ENCODE data around the gene DERA.
"Not testable (repeated sequence)": the region's sequence is repeated elsewhere in the genome, so short reads cannot be mapped to it uniquely, and the experiment has no call there.

The DERA gene

GRCh38 chr12:16008421-16008824, 97.3 kb downstream of the DERA start:
- peak; percentile 31 for DNase-seq (ENCODE audit: low read depth)

- peak; percentile 89 for DNase-seq (ENCODE audit: low read depth)
Measured at GRCh38 chr12:16012117-16012516, 101.0 kb downstream of the DERA start.

DNA sequence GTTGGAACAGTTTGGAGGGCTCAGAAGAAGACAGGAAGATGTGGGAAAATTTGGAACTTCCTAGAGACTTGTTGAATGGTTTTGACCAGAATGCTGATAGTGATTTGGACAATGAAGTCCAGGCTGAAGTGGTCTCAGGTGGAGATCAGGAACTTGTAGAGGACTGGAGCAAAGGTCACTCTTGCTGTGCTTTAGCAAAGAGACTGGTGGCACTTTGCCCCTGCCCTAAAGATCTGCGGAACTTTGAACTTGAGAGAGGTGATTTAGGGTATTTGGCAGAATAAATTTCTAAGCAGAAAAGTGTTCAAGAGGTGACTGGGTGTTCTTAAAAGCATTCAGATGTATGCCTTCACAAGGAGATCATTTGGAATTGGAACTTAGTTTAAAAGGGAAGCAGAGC, 102.6 kb downstream of the DERA start:
- not testable (repeated sequence) for DNase-seq (ENCODE audit: low read depth)

DNA sequence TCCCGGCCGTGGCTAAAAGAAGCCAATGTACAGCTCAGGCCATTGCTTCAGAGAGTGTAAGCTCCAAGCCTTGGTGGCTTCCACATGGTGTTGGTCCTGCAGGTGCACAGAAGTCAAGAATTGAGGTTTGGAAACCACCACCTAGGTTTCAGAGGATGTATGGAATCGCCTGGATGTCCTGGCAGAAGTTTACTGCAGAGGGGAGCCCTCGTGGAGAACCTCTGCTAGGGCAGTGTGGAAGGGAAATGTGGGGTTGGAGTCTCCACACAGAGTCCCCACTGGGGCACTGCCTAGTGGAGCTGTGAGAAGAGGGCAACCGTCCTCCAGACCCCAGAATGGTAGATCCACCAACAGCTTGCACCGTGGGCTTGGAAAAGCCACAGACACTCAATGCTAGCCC, 103.3 kb downstream of the DERA start:
- not testable (repeated sequence) for DNase-seq (ENCODE audit: low read depth)

DNA sequence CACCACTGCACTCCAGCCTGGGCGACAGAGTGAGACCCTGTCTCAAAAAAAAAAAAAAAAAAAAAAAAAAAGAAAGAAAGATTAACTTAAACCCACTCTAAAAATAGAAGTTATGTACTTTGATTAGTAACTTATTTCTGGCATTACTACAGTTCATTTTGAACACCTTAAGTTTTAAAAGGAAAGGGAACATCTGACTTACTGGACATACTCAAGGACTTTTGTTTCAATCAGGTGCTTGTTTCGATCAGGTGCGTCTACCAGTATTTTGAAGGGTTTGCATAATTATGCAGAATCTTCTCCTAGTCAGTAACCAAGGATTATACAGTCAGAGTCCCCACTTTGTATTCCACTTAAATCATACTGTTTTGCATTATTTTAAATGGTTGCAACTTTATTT, 105.6 kb downstream of the DERA start:
- no peak for DNase-seq (ENCODE audit: low read depth)

GRCh38 chr12:16018306-16018705, 107.2 kb downstream of the DERA start:
- DNase-seq (ENCODE audit: low read depth): no peak

GRCh38 chr12:16019136-16019535, 108.0 kb downstream of the DERA start:
- no peak for DNase-seq (ENCODE audit: low read depth)

DNA sequence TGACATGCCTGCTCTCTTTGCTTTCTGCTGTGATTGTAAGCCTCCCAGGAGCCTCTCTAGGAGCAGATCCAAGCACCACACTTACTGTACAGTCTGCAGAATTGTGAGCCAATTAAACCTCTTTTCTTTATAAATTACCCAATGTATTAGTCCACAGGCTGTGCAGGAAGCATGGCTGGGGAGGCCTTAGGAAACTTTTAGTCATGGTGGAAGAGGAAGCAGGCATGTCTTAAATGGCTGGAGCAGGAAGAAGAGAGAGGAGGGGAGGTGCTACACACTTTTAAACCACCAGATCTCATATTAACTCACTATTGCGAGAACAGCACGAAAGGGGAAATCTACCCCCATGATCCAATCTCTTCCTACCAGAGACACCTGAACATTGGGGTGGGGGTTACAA, 108.9 kb downstream of the DERA start:
- no peak for DNase-seq (ENCODE audit: low read depth)

GRCh38 chr12:16021026-16021425, 109.9 kb downstream of the DERA start:
- DNase-seq (ENCODE audit: low read depth): no peak

GRCh38 chr12:16021676-16022075, 110.5 kb downstream of the DERA start:
- no peak for DNase-seq (ENCODE audit: low read depth)

- peak; percentile 7 for DNase-seq (ENCODE audit: low read depth)
Measured at GRCh38 chr12:16027002-16027401, 115.9 kb downstream of the DERA start.

- peak; percentile 21 for DNase-seq (ENCODE audit: low read depth)
Measured at GRCh38 chr12:16030744-16031143, 119.6 kb downstream of the DERA start.

- no peak for DNase-seq (ENCODE audit: low read depth)
Measured at GRCh38 chr12:16034136-16034817, 123.1 kb downstream of the DERA start.

DNA sequence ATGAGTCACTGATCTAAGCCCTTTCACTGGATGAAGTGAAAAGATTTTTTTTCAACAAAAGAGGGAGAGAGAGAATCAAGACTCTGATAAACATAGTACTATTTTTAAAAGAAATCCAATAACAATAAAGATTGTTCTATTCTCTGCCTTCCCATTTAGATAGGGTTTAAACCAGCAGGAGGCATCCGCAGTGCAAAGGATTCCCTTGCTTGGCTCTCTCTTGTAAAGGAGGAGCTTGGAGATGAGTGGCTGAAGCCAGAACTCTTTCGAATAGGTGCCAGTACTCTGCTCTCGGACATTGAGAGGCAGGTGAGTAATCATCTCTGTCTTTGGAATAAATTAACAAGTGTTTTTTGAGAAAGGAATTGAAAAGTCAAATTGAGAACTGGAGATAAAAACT, 124.9 kb downstream of the DERA start:
- DNase-seq (ENCODE audit: low read depth): no peak

GRCh38 chr12:16037533-16037932, 126.4 kb downstream of the DERA start:
- DNase-seq (ENCODE audit: low read depth): no peak

DNA sequence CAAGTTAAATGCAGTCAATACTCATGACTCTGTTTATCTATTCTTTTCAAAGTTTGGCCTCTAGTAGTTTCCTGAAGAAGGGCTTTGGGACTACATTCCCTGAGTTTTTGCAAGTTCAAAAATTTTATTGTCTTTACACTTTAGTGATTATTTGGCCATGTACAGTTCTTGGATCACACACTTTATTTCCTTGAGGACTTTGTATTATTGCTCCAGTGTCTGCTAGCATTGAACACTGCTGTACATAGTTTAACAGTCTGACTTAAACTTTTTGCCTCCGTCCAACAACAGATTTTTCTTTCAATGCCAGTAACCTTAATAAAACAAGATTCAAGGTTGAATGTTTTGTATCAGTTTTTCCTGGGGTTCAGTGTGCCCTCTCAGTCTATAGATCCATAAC, 132.3 kb downstream of the DERA start:
- no peak for DNase-seq (ENCODE audit: low read depth)

- no peak for DNase-seq (ENCODE audit: low read depth)
Measured at GRCh38 chr12:16046266-16046665, 135.1 kb downstream of the DERA start.

DNA sequence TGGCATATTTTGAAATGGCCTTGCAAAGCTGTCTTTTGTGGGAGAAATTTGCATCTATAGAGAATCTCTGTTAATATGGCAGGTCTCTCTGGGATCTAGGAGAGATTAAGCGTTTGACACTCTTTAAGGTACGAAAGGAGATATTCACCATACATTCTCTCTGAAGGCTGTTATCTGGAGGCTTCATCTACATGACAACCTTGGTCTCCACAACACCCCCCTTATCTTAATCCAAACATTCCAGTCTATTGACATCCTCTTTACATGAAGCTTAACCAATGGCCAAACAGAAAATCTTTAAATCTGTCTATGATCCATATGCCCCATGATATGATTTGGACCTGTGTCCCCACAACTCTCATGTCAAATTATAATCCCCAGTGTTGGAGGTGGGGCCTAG, 137.4 kb downstream of the DERA start:
- no peak for DNase-seq (ENCODE audit: low read depth)

DNA sequence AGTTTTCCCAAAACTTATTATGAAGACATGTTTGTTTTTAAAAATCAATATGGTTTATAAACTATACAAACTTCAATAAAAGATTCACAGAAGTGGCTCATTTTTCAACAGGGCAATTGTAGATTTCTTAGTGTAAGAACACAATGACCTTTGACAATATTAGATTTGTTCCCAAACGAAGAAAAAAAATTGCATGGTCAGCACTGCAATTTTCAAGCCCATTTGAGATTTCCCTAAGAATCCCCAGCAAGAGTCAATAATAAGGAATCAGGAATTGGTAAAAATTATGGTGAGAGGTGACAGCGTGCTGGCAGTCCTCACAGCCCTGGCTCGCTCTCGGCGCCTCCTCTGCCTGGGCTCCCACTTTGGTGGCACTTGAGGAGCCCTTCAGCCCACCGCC, 145.8 kb downstream of the DERA start:
- no peak for DNase-seq (ENCODE audit: low read depth)

- DNase-seq (ENCODE audit: low read depth): not testable (repeated sequence)
Measured at GRCh38 chr12:16057351-16057751, 146.2 kb downstream of the DERA start.

GRCh38 chr12:16062611-16063010, 151.5 kb downstream of the DERA start:
- DNase-seq (ENCODE audit: low read depth): peak; percentile 69

- DNase-seq (ENCODE audit: low read depth): peak; percentile 69
Measured at GRCh38 chr12:16063726-16064125, 152.6 kb downstream of the DERA start.

GRCh38 chr12:16070113-16070512, 159.0 kb downstream of the DERA start:
- DNase-seq (ENCODE audit: low read depth): no peak

DNA sequence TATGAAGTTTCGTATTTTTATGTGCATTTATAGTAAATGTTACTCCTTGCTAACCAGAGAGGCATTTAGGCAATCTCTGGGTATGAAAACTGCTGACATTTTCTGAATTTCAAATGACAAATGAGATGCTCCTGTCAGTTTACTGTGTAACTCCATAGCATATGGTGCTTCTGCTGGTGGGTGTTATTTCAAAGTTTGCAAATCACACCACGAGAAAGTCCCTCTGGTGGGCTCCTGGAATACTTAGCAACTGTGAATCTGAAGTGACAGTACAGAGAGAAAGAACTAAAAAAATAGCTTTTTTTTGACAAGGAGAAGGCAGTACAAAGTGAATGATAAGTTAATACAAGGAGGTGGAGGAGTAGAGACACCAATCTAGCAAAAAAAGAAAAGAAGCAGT, 161.5 kb downstream of the DERA start:
- DNase-seq (ENCODE audit: low read depth): no peak

DNA sequence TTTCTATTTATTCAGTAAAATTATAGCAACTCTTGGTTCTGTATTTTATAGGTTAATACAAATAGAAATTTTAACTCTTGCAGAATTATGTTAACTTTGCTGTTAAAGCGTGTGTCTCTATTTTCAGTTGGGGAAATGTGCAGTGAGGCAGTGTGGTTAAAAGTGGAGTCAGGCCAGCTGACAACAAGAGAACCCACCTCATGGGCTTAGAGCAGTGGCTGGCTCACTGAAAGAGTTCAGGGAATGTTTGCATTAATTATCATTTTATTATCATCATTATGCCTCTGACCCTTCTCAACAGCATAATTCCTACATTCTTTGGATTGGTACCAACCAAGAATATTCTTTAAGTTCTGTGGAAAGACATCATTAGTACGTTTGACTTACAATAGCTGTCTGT, 163.8 kb downstream of the DERA start:
- DNase-seq (ENCODE audit: low read depth): no peak

Data from iris pigment epithelial cell (primary cell).